HG03103 (cell line): ENCODE data around the gene RAB3C.

Experiments used
- ATAC-seq: cut with Tn5 transposase; IDR thresholded peaks from one replicate; pipeline ENCODE4 v1.9.1; 2021; ENCODE audit warnings: low read depth; ENCODE audit not compliant: unreplicated experiment

Gene RAB3C

DNA sequence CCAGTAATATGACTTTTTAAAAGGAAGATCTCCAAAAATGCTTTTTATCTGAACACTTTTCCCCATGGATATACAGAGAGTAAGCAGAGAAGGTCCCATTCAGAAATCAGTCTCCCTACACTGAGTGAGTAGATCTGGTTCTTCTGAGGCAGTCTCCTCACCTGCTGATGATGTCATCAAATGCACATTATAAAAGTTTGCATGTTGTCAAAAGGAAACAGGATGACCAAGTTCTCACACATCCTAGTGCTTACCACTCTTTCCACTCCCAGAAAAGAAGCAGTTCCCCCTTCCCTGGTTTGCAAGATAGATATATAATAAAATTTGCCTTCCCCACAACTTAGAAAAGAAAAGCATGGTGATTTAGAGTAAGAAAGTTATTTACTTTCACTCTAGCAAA lies 180.5 kb downstream of the RAB3C start:
- no peak for ATAC-seq

DNA sequence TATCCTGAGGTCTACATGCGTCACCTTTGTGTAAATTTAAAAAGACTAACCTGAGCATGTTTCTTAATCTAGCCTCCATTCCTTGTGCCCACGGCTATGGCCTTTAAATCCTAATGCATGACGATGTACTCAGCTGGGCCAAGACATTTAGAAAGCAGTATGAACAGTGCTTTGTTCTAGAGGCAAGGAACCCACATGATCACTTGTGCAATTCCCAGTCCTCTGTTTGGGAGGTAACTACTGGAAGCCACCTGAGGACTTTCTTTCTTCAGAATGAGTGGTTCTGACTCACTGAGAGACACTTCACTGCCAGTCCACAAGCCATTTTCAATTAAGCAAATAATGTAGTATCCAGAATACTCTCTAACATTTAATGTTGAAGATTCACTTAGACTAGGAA lies 181.3 kb downstream of the RAB3C start:
- no peak for ATAC-seq

DNA sequence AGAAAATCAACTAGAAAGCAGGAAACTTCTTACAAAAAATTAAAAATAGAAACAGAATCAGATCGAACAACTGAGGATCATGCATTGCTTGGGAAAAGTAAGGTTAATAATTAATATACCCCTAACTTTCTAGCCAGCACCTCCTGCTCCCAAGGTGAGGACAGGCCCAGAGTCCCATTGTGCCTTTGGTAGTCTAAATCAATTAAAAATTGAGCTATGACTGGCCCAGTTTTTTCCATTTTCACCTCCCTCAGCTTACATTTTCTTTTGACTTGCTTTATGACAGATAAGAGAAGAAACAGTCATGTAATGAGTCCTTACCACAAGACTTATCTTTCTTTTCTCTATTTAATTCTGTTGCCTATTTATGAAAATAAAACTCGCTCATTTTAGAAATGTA lies 182.2 kb downstream of the RAB3C start:
- no peak for ATAC-seq

DNA sequence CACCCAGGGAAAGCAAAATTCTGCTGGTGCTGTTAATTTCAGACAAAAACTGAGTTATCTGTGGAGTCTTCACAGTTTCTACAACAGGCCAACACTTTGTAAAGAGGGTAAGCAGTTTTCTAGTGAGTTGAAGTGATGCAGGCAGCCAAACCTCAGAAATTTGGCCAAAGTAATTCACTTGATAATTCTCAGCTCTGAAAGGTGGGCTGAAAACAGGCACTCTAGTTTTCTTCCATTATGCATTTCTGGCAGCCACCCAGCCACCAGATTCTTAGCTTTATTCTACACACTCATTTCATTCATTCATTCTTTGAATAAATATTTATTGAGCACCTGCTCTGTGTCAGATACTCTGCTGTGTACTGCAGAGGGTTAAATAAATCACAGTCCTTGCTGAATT lies 184.2 kb downstream of the RAB3C start:
- ATAC-seq: no peak

DNA sequence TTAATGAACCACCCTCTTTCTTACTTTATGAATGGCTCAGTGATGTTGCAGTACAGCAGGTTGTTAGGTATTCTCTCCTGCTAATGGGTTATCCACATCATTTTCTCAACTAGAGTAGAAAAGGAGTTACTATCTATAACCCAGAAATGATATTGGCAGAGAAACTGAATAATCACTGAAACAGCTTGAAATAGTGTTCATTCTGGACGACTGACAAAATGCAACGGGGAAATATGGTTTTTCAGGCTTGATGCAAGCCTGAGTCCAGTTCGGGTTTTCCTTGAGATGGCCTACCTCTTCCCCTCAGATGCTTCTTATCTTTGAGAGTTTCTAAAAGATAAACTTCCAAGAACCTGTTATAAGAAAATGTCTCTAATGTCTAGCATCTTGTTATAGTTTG lies 187.3 kb downstream of the RAB3C start:
- no peak for ATAC-seq

DNA sequence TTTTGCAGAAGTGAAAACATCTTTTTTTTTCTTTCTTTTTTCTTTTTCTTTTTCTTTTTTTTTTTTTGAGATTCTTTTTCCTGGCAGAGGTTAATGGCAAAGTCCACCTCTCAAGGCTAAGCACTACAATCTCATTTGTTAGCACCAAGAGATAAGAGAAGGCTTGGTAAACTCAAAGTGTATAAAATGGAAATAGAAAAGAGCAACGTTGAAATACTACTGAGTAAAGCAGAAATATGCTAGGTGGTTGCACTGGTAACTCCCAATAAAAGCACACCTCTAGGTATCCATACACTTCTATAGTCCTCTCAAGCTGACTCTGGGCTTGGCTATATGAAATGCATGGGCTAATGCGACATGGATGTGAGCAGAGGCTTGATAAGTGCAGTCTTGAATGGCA lies 188.9 kb downstream of the RAB3C start:
- ATAC-seq: no peak

DNA sequence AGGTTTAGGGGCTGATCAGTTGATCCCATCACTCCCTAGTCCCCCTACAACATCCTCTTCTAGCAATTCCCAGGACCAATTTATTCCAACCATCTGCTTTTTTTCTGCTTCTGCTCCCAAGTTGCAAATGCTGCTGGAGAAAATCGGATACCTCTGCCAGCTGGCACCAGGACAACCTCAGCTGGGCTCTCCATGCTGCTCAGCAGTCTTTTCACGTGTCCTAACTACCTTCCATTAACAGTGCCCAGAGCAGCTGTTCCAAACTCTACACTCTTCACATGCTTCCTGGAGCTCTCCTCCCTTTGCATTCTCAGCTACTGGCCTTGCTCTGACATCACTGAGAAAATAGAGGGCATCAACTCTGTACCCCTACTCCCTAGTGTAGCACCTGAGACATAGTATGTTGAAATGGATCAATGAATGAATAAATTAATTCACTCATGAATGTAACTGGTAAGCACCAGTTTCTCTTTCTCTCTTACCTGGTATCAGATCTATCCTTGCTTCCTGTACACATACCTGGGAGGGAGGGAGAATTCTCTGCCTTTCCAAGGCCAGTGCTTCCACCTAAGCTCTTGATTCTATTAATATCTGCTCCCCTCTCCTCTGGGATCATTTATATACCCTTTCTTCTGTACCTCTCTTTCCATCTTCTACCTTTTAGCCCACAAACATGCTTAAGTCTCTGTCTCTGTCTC lies 191.0 kb downstream of the RAB3C start:
- no peak for ATAC-seq

DNA sequence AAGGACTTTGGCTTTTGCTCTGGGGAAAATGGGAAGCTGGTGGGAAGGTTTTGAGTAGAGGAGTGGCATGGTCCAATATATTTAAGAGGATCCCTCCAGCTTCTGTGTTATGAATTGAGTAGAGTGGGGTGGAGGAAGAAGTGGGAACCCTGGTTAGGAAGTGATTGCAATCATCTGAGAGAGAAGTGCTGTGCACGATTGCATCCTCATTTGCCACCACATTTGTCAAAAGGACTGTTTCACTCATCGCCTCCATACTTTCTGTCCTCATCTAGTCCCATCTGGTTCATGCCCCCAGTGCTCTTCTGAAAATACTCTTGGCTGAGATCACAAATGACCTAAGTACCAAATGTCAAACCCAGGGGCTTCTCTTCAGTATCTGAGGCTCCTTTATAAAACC lies 192.1 kb downstream of the RAB3C start:
- ATAC-seq: no peak

DNA sequence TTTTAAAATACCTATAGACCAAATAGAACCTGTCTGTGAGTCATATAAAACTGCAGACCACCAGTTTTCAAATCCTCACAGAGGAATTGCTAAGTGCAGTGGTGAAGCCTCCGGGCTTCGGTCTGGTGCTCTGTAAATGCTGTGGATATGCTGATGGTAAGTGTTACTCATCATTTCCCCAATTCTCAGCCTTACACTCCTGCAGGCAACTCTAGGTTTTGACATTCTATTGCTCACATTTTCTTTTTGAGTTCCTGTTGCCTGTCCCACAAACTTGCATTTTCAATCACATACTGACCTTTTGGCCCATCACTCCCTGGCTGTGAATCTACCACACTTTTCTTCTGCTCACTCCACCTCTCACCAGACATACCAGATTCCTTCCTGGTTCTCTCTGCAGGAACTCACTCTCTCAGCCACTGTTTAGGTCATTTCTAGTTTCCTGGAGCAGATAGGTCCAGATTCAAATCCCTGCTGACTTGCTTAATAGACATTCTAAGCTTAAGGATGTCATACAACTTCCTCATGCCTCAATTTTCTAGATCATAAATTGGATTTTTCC lies 192.9 kb downstream of the RAB3C start:
- peak; percentile 64 for ATAC-seq

DNA sequence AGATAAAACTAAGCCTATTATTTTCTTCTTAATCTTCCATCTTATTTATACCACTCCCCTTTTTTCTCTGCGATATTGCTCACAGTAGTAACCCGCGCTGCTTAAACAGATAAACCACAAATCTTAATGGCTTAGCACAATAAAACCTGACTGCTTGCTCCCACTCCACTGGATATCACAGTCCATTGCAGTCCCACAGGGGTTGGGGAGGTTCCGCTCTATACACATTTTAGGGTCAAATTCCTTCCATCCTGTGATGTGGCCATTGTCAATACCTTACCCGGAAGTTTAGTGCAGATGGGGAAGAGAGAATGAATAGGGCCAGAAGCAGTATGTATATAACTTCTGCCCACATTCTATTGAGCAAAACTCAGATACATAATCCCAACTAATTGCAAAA lies 193.7 kb downstream of the RAB3C start:
- ATAC-seq: no peak

DNA sequence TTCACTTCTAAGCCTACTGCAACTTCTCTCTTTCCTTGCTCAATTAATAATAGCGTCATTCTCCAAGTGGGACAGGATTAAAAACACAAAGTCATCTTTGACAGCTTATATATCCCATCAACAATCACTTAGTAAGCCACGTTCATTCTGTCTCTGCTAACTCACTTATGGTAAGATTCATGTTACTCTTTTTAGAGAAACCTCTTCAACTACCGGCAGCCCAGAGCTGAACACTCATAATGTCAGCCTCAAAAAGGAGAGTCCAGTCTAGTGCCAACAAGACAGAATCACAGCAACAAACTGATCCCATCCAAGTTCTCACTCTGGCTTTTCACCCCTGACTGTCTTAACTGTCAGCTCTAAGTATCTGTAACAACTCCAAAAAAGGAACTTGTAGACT lies 196.0 kb downstream of the RAB3C start:
- no peak for ATAC-seq

DNA sequence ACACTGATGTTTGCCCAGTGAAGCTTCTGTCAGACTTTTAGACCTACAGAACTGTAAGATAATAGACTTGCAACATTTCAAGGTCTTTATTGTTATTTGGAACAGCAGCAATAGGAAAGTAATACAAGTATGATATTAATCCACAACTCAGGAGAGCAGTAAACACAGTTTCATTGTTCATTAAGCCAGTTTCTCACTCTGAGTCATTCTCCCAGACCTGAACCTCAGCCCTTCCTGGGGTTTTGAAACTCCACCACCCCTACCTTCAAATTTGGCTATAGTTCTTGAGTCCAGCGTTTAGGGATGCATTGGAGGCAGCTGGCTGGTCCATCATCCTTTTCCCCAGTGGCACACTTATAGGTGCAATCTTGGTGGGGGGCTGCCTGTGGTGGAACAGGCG lies 203.2 kb downstream of the RAB3C start:
- ATAC-seq: no peak

DNA sequence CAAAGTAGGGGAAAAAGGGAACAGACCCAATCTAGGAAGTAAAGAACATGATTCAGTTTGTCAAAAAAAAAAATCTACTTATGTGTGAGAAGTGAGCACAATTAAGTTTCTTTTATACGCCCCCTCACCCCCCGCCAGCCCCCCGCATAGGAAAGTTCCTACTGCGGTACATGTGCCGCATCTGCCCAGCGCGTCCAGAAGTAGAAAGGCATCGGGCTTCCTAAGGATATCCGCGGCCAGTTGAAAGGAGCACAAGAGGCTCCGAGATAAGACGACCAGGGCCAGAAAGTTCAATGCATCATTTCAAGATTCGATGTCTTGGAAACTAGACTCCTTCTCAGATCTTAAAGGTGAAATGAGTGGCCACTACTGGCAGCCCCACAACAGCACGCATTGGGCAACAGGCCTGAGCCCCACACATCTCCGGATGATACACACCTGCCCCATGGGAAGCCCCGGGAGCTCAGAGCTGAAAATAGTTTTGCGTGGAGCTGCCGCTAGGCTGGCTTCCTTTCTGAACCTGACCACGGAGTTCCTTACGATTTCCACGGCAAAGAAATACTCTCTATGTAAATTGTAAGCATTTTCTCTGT lies 203.9 kb downstream of the RAB3C start:
- ATAC-seq: no peak

DNA sequence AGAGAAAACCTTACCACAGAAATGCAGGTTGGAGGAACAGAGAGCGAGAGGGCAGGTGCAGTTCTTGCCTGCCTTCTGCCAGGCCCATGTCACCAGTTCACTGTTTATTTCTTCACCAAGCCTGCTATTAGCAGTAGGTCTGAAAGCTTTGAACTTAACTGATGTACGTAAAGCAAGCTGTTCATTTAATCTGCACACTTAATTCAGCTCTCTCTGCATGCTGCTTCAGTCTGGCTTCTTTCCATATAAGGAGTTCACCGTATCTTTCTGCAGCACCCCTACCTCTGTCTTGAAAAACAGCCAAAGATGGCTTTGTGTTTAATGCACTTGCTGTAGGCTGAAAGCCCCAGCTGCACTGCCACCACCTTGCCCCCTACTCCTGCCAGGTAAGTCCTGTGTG lies 205.1 kb downstream of the RAB3C start:
- no peak for ATAC-seq

DNA sequence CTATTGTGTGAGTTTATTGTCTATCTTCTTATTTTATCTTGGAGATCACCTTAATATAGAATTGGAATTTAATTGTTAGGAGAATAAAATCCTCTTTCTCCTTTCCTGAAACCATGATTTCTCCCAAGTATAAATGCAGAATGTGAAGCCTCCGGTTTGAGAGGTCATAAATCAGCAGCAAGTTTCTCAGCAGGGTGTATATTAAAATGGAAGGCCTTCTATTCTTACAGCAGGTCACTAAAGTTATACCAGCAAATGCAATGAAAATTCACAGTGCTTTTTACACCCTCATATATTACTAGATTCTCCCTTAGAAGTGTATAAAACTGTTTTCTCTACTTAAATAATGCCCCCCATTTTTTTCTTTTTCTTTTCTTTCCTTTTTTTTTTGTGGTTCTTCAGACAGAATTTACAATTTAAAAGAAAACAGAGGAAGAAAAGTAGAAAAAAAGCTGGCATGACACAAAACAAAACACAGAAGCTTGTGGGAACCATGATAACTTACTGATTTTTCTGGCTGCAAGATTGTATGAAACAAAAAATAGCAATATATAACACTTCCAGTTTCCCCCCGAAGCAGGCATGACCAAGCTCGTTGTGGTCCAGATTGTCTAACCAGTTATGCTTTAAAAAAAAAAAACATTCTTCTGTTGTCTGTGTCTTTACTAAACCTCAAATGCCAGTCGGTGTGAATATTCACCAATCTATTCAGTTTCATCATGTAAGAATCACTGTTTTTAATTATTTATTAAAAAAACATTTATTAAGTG lies 211.2 kb downstream of the RAB3C start:
- ATAC-seq: no peak

DNA sequence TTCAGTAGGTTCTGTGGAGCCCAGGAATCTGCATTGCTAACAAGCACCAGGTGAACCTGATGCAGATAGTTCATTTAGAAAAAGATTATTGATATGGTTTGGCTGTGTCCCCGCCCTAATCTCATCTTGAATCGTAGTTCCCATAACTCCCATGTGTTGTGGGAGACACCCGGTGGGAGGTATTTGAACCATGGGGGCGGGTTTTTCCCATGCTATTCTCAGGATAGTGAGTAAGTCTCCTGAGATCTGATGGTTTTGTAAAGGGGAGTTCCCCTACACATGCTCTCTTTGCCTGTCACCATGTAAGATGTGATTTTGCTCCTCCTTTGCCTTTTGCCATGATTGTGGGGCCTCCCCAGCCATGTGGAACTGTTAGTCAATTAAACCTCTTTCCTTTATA lies 212.0 kb downstream of the RAB3C start:
- ATAC-seq: no peak

DNA sequence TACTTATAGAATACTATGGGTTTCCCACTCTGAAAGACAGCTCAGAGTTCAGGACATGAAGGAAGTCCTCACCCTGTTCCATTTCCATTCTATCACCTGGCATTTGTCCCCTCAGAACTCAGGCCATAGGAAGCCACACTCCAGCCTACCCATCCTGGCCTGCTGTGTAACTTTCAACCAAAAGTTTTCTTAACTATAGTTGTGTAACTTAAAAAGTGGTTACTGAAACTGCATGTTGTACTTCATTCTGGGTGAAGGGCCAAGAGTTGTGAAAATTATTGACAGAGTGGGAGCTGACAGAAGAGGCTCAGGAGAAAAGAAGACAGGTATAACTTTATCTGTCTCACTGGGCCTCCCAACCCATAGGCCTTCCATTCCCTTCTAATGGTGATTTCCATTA lies 212.5 kb downstream of the RAB3C start:
- no peak for ATAC-seq

DNA sequence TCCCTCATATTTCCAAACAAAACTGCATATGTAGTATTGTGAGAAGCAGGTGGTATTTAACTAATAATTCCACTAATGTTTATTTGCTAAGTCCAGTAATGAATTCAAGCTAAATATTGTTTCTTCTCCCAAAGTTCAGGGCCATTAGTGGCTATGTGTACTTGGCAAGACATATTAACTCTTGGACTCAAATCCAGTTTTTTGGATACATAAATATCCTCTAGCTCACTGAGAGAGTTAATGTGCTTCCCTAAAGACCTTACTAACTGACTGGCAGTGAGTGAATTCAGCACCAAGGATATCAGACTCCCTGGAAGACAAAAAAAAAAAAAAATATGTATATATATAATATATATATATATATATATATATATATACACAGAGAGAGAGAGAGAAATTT lies 214.1 kb downstream of the RAB3C start:
- ATAC-seq: no peak

DNA sequence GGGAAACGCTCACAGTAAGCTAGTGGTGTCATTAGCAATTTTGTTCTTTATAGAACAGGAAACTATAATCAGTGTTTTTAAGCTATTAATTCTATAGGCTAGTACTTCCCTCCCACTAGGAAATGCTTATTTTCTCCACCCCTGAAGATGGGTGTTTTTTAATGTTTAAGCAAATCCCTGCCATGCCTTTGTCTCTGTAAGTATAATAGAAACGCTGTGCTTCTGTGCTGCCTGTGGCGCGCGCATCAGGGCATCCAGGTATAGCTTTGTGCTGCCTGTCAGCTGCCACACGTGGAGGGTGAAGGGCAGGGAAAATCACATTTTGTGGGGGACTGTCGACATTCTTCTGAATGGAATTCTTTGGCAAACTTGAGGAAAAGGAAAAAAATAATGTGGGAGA lies 217.5 kb downstream of the RAB3C start:
- no peak for ATAC-seq

DNA sequence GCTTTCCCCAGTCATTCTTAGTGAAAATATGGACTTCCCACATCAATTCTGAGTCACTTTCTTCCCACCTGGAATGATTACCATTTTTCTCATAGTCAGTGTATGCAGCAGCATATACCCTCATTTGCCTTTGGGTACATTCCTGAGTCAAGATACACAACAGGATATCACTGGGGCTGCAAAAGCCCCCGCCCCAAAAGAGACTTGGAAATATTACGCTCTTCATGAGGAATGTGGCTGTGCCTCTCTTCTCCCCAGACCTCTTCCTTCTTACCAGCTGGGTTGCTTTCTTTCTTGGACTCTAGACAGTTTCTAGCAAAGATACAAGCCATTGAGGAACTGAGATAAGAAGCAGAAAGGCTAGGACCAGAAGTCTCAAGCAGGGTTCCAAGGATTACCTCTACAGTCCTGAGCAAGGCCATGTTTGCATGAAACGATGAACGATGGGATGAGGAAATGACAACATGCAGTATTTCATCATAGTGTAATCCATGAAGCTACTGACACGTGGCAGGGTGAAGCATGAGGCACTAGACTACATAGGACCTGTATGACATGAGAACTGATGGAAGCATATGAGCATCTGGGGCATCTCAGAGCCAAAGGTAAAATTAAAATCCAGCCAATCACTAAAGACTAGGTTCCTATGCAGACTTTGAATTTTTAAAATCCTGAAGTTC lies 218.1 kb downstream of the RAB3C start:
- ATAC-seq: no peak

DNA sequence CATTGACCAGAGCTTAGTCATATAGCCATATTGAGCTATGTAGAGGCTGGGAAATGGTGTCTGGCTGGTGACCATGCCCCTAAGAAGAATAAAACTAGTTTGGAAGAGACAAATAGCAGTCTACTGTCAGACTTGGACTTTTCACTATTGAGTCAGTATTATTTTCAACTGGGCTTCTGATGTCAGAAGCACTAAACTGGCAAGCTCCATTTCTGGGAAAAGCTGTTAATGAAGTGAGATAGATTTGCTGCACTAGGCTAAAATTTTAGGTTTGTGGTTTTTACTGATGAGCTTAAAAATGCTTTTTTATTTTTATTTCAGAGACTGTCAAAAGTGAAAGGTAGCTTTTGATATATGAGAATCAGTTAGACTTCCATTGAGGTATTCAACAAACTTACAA lies 220.2 kb downstream of the RAB3C start:
- ATAC-seq: no peak
